ENCODE measurements around the gene MAPK14. TPM values are rescaled to one million over a fixed set of nuclear protein-coding genes. Genes with fewer than 3 reads are reported as not detected.

The MAPK14 gene
- total RNA-seq, 1 donor from 2014 or later: 24.5 TPM

- H3K4me3 ChIP-seq: no peak overlapping the region
- no peaks in the 10 kb centered on the region for H3K9me3 ChIP-seq (replicated peaks)
- intact Hi-C loops (cut with micrococcal nuclease): no loop called here
- peaks cover 24% of the 10 kb centered on the region for H3K27me3 ChIP-seq (ENCODE audit: low read depth)
- H3K27ac ChIP-seq (replicated peaks): no peak overlapping the region
- DNase-seq: no peak
- TF ChIP-seq, protein P1, sequence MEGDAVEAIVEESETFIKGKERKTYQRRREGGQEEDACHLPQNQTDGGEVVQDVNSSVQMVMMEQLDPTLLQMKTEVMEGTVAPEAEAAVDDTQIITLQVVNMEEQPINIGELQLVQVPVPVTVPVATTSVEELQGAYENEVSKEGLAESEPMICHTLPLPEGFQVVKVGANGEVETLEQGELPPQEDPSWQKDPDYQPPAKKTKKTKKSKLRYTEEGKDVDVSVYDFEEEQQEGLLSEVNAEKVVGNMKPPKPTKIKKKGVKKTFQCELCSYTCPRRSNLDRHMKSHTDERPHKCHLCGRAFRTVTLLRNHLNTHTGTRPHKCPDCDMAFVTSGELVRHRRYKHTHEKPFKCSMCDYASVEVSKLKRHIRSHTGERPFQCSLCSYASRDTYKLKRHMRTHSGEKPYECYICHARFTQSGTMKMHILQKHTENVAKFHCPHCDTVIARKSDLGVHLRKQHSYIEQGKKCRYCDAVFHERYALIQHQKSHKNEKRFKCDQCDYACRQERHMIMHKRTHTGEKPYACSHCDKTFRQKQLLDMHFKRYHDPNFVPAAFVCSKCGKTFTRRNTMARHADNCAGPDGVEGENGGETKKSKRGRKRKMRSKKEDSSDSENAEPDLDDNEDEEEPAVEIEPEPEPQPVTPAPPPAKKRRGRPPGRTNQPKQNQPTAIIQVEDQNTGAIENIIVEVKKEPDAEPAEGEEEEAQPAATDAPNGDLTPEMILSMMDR (IDR thresholded peaks at IDR 0.05; ENCODE audit: borderline replicate concordance): no peak
- H3K36me3 ChIP-seq: no peaks in the 10 kb centered on the region
- H3K4me1 ChIP-seq: peaks cover 7% of the 10 kb centered on the region
These were observed 111.8 kb downstream of the MAPK14 start for GRCh38 chr6:36139431-36139830.

DNA sequence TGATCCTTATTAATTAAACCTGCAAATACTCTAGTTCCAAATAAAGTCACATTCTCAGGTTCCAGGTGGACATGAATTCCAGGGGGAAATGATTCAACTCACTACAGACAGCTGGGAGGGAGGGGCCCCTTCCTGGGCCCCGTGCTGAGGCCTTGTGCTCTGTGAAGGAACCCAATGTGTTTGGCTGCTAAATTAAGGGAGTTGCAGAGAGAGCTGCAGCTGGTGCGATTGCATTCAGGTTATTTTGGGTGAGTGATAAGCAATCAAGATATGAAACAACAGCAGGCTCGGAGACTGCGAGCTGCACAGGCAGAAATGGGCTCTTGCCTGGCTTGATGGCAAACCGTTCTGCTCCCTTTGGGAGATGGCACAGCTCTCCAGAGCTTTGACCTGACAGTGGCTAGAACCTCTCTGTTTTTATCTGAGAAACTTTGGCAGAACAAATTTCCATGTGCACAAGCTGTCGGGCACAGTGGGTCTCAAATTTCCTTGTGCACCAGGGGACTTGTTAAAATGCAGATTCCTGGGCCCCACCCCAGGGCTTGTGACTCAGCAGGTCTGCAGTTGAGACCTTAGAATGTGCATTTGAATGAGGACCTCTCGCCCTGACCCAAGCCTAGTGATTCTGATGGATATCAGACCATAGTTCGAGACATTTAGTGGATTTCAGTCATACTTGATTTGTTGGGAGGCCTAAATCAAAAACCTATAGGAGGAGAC, 112.5 kb downstream of the MAPK14 start:
- Histone ChIP-seq H3K27ac (replicated peaks) (no peak overlapping the region), H3K4me3 (no peak overlapping the region), H3K9me3 (replicated peaks) (no peaks in the 10 kb centered on the region), H3K27me3 (ENCODE audit: low read depth) (peaks cover 17% of the 10 kb centered on the region), H3K36me3 (no peaks in the 10 kb centered on the region), H3K4me1 (peaks cover 7% of the 10 kb centered on the region)
- DNase-seq: no peak
- intact Hi-C loops (cut with micrococcal nuclease): no loop called here
- TF ChIP-seq, protein P1 (IDR thresholded peaks at IDR 0.05; ENCODE audit: borderline replicate concordance): no peak

DNA sequence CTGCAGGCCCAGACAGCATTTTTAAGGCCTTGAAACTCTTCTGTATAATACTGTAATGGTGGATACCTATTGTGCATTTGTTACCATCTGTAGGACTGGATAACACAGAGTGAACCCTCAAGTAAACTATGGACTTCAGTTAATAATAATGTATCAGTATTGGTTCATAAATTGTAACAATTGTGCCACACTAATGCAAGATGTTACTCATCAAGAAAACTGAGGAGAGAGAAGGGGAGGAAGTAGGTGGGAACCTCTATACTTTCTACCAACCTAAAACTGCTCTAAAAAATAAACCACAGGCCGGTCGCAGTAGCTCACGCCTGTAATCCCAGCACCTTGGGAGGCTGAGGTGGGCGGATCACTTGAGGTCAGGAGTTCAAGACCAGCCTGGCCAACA, 113.5 kb downstream of the MAPK14 start:
- intact Hi-C loops (cut with micrococcal nuclease): no loop called here
- H3K9me3 ChIP-seq (replicated peaks): no peaks in the 10 kb centered on the region
- H3K4me1 ChIP-seq: peaks cover 7% of the 10 kb centered on the region
- no peaks in the 10 kb centered on the region for H3K36me3 ChIP-seq
- H3K4me3 ChIP-seq: no peak overlapping the region
- H3K27me3 ChIP-seq (ENCODE audit: low read depth): peaks cover 7% of the 10 kb centered on the region
- H3K27ac ChIP-seq (replicated peaks): no peak overlapping the region
- no peak for DNase-seq
- TF ChIP-seq, protein P1 (IDR thresholded peaks at IDR 0.05; ENCODE audit: borderline replicate concordance): no peak

DNA sequence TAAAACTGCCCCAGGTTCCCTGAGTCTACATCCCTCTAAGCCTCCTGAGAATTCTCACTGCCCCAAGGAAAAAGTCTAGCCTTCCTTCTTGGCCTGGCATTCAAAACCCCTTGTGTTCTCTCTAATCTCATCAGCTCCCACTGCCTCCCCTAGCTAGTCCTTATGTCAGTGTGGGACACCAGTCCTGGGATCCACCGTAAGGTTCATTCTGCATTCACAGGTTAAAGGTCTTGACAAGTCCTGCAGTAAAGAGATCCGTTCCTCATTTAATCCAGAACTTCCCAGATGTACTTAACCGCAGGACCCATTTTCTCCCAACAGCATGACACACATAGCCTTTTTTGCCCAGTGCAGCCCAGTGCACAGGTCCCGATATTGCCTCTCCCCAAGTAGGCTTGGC, 114.4 kb downstream of the MAPK14 start:
- TF ChIP-seq, protein P1 (IDR thresholded peaks at IDR 0.05; ENCODE audit: borderline replicate concordance): no peak
- Histone ChIP-seq H3K27ac (replicated peaks) (no peak overlapping the region), H3K4me3 (no peak overlapping the region), H3K27me3 (ENCODE audit: low read depth) (no peaks in the 10 kb centered on the region), H3K9me3 (replicated peaks) (no peaks in the 10 kb centered on the region), H3K4me1 (peaks cover 7% of the 10 kb centered on the region), H3K36me3 (no peaks in the 10 kb centered on the region)
- intact Hi-C loops (cut with micrococcal nuclease): no loop called here
- DNase-seq: no peak

GRCh38 chr6:36142971-36143838, 115.6 kb downstream of the MAPK14 start:
- Histone ChIP-seq H3K27me3 (ENCODE audit: low read depth) (peaks cover 5% of the 10 kb centered on the region), H3K9me3 (replicated peaks) (no peaks in the 10 kb centered on the region), H3K27ac (replicated peaks) (no peak overlapping the region), H3K4me1 (peaks cover 7% of the 10 kb centered on the region), H3K36me3 (no peaks in the 10 kb centered on the region), H3K4me3 (no peak overlapping the region)
- DNase-seq: no peak
- intact Hi-C loops (cut with micrococcal nuclease): no loop called here
- TF ChIP-seq, protein P1 (IDR thresholded peaks at IDR 0.05; ENCODE audit: borderline replicate concordance): no peak
